ENCODE results near the gene TOR1B. TPM values are rescaled to one million over a fixed set of nuclear protein-coding genes. Genes with fewer than 3 reads are reported as not detected.
A peak's percentile ranks its signal among the peaks of the same experiment; 100 is the strongest.

The TOR1B gene
- total RNA-seq, 2 experiments from 2014 or later = 13.3 to 14.9 TPM

DNA sequence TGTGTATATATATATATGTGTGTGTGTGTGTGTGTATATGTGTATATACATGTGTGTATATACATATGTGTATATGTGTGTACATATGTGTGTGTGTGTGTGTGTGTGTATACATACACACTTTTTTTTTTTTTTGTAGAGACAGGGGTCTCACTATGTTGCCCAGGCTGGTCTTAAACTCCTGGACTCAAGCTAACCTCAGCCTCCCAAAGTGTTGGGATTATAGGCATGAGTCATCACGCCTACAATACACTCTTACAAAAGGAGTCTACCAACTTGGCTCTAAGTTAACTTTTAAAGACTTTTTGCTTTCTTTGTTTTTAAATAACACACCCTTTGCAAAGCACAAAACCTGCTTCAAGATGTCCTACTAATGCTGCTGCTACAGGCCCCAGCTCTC, 30.0 kb downstream of the TOR1B start:
- H4K20me1 ChIP-seq (ENCODE audit: insufficient read depth, low read length) = peaks cover 7% of the 10 kb centered on the region; the same call in 1 of the 2 replicates
- intact Hi-C loops (cut with micrococcal nuclease; ENCODE audit: unreplicated experiment) = no loop called here
- no peak overlapping the region for H3K27ac ChIP-seq (ENCODE audit: low read depth, low read length, poor library complexity, severe bottlenecking)
- no peaks in the 10 kb centered on the region for H3K9me3 ChIP-seq (ENCODE audit: low read length)
- H3K4me2 ChIP-seq (ENCODE audit: low read length) = no peak overlapping the region
- ChIA-PET CTCF (ENCODE audit: unreplicated experiment) (no interaction called here), POLR2A (interaction anchor here (0.7 to 1.0 kb wide), 2 partner anchors 31 to 35 kb away, joined by 3 read pairs; no protein-coding TSS in a partner anchor)
- BruUV-seq (replicated peaks) = no TSS peak
- H3K4me1 ChIP-seq (ENCODE audit: insufficient read depth, low read length, poor library complexity, severe bottlenecking) = peaks cover 25% of the 10 kb centered on the region
- H2AFZ ChIP-seq (ENCODE audit: low read length) = no peak overlapping the region
- H3K4me3 ChIP-seq (ENCODE audit: low read depth, low read length, poor library complexity, severe bottlenecking) = no peak overlapping the region
- peaks cover 51% of the 10 kb centered on the region for H3K36me3 ChIP-seq (ENCODE audit: insufficient read depth, low read length)
- H3K79me2 ChIP-seq (ENCODE audit: insufficient read depth, low read depth, low read length) = peaks cover 30% of the 10 kb centered on the region
- no peaks in the 10 kb centered on the region for H3K9me2 ChIP-seq (ENCODE audit: insufficient read depth, low read length)
- DNase-seq (ENCODE audit: low spot score) = no peak
- TF ChIP-seq, protein P1, sequence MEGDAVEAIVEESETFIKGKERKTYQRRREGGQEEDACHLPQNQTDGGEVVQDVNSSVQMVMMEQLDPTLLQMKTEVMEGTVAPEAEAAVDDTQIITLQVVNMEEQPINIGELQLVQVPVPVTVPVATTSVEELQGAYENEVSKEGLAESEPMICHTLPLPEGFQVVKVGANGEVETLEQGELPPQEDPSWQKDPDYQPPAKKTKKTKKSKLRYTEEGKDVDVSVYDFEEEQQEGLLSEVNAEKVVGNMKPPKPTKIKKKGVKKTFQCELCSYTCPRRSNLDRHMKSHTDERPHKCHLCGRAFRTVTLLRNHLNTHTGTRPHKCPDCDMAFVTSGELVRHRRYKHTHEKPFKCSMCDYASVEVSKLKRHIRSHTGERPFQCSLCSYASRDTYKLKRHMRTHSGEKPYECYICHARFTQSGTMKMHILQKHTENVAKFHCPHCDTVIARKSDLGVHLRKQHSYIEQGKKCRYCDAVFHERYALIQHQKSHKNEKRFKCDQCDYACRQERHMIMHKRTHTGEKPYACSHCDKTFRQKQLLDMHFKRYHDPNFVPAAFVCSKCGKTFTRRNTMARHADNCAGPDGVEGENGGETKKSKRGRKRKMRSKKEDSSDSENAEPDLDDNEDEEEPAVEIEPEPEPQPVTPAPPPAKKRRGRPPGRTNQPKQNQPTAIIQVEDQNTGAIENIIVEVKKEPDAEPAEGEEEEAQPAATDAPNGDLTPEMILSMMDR (conservative IDR thresholded peaks at IDR 0.05; ENCODE audit: low read length) = no peak
- no peak for TF ChIP-seq EZH2phosphoT487 (IDR thresholded peaks at IDR 0.05; ENCODE audit: borderline replicate concordance, low read depth, low read length)

DNA sequence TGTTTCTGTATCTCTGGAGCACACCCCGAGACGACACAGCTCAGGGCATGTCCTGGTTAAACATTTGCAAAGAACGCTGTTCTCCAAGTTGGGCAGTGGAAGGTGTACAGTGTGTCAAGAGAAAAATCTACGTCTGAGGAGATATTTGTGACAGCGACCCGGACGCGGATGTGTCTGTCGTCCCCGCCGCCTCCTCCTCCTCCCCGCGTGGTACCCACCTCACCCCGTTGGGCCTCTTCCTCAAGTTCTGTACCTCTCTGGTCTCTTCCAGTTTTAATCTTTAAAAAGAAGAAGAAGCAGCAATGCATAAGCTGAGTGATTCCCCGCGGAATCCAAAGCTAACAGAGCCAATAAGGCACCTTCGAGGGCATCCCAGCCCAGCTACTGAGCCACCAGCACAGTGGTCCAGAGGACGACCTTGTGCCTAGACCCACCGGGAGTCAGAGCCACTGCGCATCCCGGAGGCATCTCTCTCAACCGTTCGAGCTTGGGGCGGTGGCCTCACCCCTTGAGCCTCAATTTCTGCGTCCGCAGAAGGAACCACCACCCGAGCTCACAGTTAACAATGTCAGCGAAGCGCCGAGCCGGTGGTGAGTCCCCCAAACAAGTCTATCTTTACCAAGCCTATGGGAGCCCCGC, 31.6 kb downstream of the TOR1B start:
- DNase-seq (ENCODE audit: low spot score) = peak; percentile 33
- TF ChIP-seq, protein P1 (conservative IDR thresholded peaks at IDR 0.05; ENCODE audit: low read length) = no peak
- no peak for TF ChIP-seq EZH2phosphoT487 (IDR thresholded peaks at IDR 0.05; ENCODE audit: borderline replicate concordance, low read depth, low read length)
- intact Hi-C loops (cut with micrococcal nuclease; ENCODE audit: unreplicated experiment) = loop anchor here (2.0 kb wide), 2 partner anchors 50 to 208 kb away; partner anchors contain the start of gene FNBP1
- Histone ChIP-seq H3K79me2 (ENCODE audit: insufficient read depth, low read depth, low read length) (peaks cover 30% of the 10 kb centered on the region), H3K4me3 (ENCODE audit: low read depth, low read length, poor library complexity, severe bottlenecking) (peak overlapping the region; percentile 93), H3K9me3 (ENCODE audit: low read length) (no peaks in the 10 kb centered on the region), H3K4me1 (ENCODE audit: insufficient read depth, low read length, poor library complexity, severe bottlenecking) (peaks cover 39% of the 10 kb centered on the region), H3K4me2 (ENCODE audit: low read length) (peak overlapping the region; percentile 84), H3K36me3 (ENCODE audit: insufficient read depth, low read length) (peaks cover 36% of the 10 kb centered on the region), H3K9me2 (ENCODE audit: insufficient read depth, low read length) (no peaks in the 10 kb centered on the region), H3K27ac (ENCODE audit: low read depth, low read length, poor library complexity, severe bottlenecking) (peak overlapping the region; percentile 47), H2AFZ (ENCODE audit: low read length) (peak overlapping the region; percentile 68), H4K20me1 (ENCODE audit: insufficient read depth, low read length) (peaks cover 7% of the 10 kb centered on the region; the same call in 1 of the 2 replicates)
- no TSS peak for BruUV-seq (replicated peaks)
- ChIA-PET CTCF (ENCODE audit: unreplicated experiment) (no interaction called here), POLR2A (interaction anchor here (0.8 to 1.9 kb wide), 2 partner anchors 11 to 51 kb away, joined by 3 to 7 read pairs; no protein-coding TSS in a partner anchor)
